A673 (cell line): ENCODE measurements around the gene NAA15. TPM values are rescaled to one million over a fixed set of nuclear protein-coding genes. Genes with fewer than 3 reads are reported as not detected.

Experiments
- BruUV-seq: library from RNA; stranded (reverse); fragments of 400-500 nt; replicated peaks from 2 replicates; lab custom pipeline; 2021; lab: Mats Ljungman, UMichigan
- CTCF ChIA-PET: fragments of 300-600 bp; sonication (Branson Sonifier 250); formaldehyde crosslinking; loops from one replicate; lab custom pipeline; 2022; ENCODE audit warnings: antibody characterized with exemption; lab: Charles Lee
- POLR2A ChIA-PET: fragments of 300-600 bp; sonication (Branson Sonifier 250); formaldehyde crosslinking; loops from one replicate; lab custom pipeline; 2022; ENCODE audit warnings: antibody characterized with exemption; ENCODE audit not compliant: low non-redundant PET; lab: Charles Lee
- DNase-seq: peaks from one replicate; pipeline ENCODE4 v3.0.0-alpha.2; 2015; ENCODE audit warnings: low spot score
- H3K27ac ChIP-seq: fragments of 200-600 bp; sonication (generic); 2 replicates; pipeline ENCODE4 v1.5.1; 2016; ENCODE audit warnings: mixed run types, low read depth, mild to moderate bottlenecking, mixed read lengths, antibody characterized with exemption, low read length; ENCODE audit not compliant: poor library complexity, severe bottlenecking
- H3K27me3 ChIP-seq: fragments of 200-600 bp; sonication (generic); replicated peaks from 2 replicates; pipeline ENCODE4 v1.6.1; 2017; ENCODE audit warnings: mixed run types, low read depth, mild to moderate bottlenecking, mixed read lengths, antibody characterized with exemption, low read length; ENCODE audit not compliant: insufficient read depth, poor library complexity
- H3K36me3 ChIP-seq: fragments of 200-600 bp; sonication (generic); 2 replicates; pipeline ENCODE4 v1.6.1; 2016; ENCODE audit warnings: mixed run types, mild to moderate bottlenecking, mixed read lengths, antibody characterized with exemption, low read length; ENCODE audit not compliant: insufficient read depth, poor library complexity, severe bottlenecking
- H3K4me1 ChIP-seq: fragments of 200-600 bp; sonication (generic); 2 replicates; pipeline ENCODE4 v1.6.1; 2017; ENCODE audit warnings: mixed run types, mild to moderate bottlenecking, mixed read lengths, antibody characterized with exemption, low read length; ENCODE audit not compliant: insufficient read depth, poor library complexity, severe bottlenecking
- H3K4me3 ChIP-seq: fragments of 200-600 bp; sonication (generic); 2 replicates; pipeline ENCODE4 v1.5.1; 2016; ENCODE audit warnings: low read depth, mixed run types, mild to moderate bottlenecking, mixed read lengths, low read length; ENCODE audit not compliant: poor library complexity, severe bottlenecking
- H3K9me3 ChIP-seq: fragments of 200-600 bp; sonication (generic); 2 replicates; pipeline ENCODE4 v1.6.1; 2016; ENCODE audit warnings: mixed run types, low read depth, mild to moderate bottlenecking, mixed read lengths, antibody characterized with exemption, low read length; ENCODE audit not compliant: poor library complexity, severe bottlenecking
- EZH2 ChIP-seq: fragments of 200-600 bp; sonication (generic); IDR thresholded peaks from 2 replicates; pipeline ENCODE4 v1.6.1; 2017; ENCODE audit warnings: borderline replicate concordance, low read depth, mild to moderate bottlenecking, mixed read lengths, antibody characterized with exemption, low read length; ENCODE audit not compliant: poor library complexity, severe bottlenecking
- intact Hi-C: fragments of 100-400 bp; cut with micrococcal nuclease; formaldehyde crosslinking; loops from one replicate; pipeline ENCODE4 v1.10.0; 2022; ENCODE audit not compliant: unreplicated experiment
- total RNA-seq: library from RNA; stranded (reverse); gene quantifications from 2 replicates; pipeline ENCODE4 v1.2.3, GENCODE V29; 2021
- TF ChIP-seq, protein P1 (sequence below): fragments of 300-800, 200-600 bp; sonication (generic); conservative IDR thresholded peaks from 2 replicates; pipeline ENCODE4 v1.5.1; 2017; ENCODE audit warnings: low read depth, mild to moderate bottlenecking, antibody characterized with exemption, low read length, moderate library complexity, mixed read lengths

NAA15 gene
- total RNA-seq, 1 experiment from 2014 or later = 123 TPM

DNA sequence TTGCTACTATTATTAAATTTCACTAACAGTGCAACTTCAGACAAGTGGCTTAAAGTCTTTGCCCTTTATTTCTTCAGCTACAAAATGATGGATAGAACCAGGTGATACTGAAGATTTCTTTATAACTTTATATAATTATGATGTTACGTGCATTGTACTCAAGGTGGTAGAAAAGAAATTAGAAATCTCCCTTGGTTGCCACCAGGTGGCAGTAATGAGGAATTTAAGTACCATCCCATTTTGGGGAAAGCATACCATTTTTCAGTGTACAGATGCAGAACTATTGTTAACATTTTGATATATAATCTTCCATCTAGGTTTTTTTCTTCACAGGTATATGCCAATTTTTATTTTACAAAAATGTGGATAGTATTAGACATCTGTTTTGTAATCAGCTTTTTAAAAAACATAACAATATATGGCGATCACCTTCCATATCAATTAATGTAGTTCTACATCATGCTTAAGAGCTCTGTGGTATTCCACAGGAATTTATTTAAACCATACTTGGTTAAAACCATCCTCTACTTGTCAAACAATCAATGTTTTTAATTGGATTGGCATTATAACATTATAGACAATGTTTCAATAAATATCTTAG is 114.9 kb downstream of the NAA15 start:
- Histone ChIP-seq H3K9me3 (no peaks in the 10 kb centered on the region), H3K4me3 (no peak overlapping the region), H3K4me1 (peaks cover 13% of the 10 kb centered on the region), H3K27me3 (no peaks in the 10 kb centered on the region), H3K27ac (no peak overlapping the region), H3K36me3 (no peaks in the 10 kb centered on the region)
- TF ChIP-seq EZH2 = no peak
- TF ChIP-seq, protein P1, sequence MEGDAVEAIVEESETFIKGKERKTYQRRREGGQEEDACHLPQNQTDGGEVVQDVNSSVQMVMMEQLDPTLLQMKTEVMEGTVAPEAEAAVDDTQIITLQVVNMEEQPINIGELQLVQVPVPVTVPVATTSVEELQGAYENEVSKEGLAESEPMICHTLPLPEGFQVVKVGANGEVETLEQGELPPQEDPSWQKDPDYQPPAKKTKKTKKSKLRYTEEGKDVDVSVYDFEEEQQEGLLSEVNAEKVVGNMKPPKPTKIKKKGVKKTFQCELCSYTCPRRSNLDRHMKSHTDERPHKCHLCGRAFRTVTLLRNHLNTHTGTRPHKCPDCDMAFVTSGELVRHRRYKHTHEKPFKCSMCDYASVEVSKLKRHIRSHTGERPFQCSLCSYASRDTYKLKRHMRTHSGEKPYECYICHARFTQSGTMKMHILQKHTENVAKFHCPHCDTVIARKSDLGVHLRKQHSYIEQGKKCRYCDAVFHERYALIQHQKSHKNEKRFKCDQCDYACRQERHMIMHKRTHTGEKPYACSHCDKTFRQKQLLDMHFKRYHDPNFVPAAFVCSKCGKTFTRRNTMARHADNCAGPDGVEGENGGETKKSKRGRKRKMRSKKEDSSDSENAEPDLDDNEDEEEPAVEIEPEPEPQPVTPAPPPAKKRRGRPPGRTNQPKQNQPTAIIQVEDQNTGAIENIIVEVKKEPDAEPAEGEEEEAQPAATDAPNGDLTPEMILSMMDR = peak; percentile 75
- no TSS peak for BruUV-seq
- peak; percentile 60 for DNase-seq
- intact Hi-C loops = loop anchor here (10.0 kb wide), 1 partner anchor 239 kb away; no protein-coding TSS in a partner anchor
- ChIA-PET CTCF (no interaction called here), POLR2A (no interaction called here)

DNA sequence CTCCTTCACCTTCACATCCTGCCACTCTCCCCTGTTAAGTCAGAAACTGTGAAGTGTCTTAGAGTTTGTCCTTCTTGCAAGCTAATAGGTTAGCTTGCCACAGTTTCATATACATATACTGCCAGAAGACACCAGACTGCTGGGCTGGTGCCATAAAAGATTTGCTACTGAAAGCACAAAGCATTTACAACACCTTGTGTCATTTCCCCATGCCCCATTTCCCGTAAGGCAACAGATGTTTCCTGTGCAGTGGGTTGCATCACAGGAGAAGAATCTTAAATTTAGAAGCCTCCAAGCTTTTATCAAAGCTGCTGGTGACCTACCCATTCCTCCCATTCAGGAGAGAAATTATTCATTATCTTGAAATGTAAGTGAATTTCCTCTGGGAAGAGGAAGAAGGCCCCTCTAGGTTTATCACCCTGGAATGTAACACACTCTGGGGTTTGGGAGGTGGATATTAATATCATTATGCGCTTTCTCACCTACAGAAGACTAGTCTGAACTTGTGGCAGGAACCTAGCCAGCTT is 118.1 kb downstream of the NAA15 start:
- H3K27ac ChIP-seq = peak overlapping the region; percentile 56
- CTCF ChIA-PET = interaction anchor here (0.6 to 1.0 kb wide), 3 partner anchors 200 to 389 kb away, joined by 3 to 8 read pairs (median 3); no protein-coding TSS in a partner anchor
- H3K4me3 ChIP-seq = no peak overlapping the region
- no peaks in the 10 kb centered on the region for H3K9me3 ChIP-seq
- TF ChIP-seq, protein P1 = no peak
- no peak for TF ChIP-seq EZH2
- BruUV-seq = no TSS peak
- peak; percentile 93 for DNase-seq
- no peaks in the 10 kb centered on the region for H3K27me3 ChIP-seq
- POLR2A ChIA-PET = no interaction called here
- peaks cover 13% of the 10 kb centered on the region for H3K4me1 ChIP-seq
- intact Hi-C loops = loop anchor here (10.0 kb wide), 1 partner anchor 235 kb away; no protein-coding TSS in a partner anchor
- no peaks in the 10 kb centered on the region for H3K36me3 ChIP-seq

DNA sequence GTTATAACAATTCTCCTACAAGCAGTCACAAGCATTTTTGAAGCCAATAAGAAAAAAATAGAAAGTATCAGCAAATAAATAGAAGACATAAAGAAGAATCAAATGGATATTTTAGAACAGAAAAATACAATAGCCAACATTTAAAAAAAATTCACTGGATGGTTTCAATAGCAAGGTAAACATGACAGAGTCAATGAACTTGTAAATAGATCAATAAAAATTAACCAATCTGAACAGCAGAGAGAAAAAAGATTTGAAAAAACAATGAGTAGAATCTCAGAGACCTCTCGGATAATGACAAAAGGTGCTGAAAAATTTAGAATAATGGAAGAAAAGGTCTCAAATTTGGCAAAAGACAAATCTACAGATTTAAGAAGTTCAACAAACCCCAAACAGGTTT is 119.3 kb downstream of the NAA15 start:
- no peak for DNase-seq
- POLR2A ChIA-PET = no interaction called here
- no peaks in the 10 kb centered on the region for H3K27me3 ChIP-seq
- intact Hi-C loops = no loop called here
- CTCF ChIA-PET = no interaction called here
- H3K4me1 ChIP-seq = peaks cover 13% of the 10 kb centered on the region
- TF ChIP-seq EZH2 = no peak
- TF ChIP-seq, protein P1 = no peak
- no peak overlapping the region for H3K4me3 ChIP-seq
- H3K9me3 ChIP-seq = no peaks in the 10 kb centered on the region
- H3K36me3 ChIP-seq = no peaks in the 10 kb centered on the region
- H3K27ac ChIP-seq = peak overlapping the region; percentile 56
- TSS peak; percentile 13 for BruUV-seq
